Transverse colon (tissue), 4 donors: ENCODE data around the gene GAREM1.

Source experiments
- EP300 ChIP-seq: sonication (generic); formaldehyde crosslinking; IDR thresholded peaks from one replicate; pipeline ENCODE4 v1.6.1; 2017; ENCODE audit warnings: antibody characterized with exemption, low read depth
- POLR2A ChIP-seq: fragments of 450-650 bp; IDR thresholded peaks from one replicate; pipeline ENCODE4 v1.6.1; 2016; ENCODE audit warnings: antibody characterized with exemption, mild to moderate bottlenecking, moderate library complexity
- POLR2AphosphoS5 ChIP-seq, 3 donors: sonication (generic); formaldehyde crosslinking; IDR thresholded peaks; one replicate each; pipeline ENCODE4 v1.6.1; 2016; ENCODE audit warnings: antibody characterized with exemption in 3 of 3
- TF ChIP-seq, protein P1 (sequence below), 5 experiments: fragments of 200-600 bp in 3 of 5; fragments of 450-650 bp in 2 of 5; sonication (generic) in 3 of 5; IDR thresholded peaks; 1 replicate in 2 of 5; 2 replicates in 3 of 5; pipeline ENCODE4 v1.5.1; 2016 to 2017; ENCODE audit warnings: antibody characterized with exemption in 5 of 5, inconsistent platforms in 3 of 5, mild to moderate bottlenecking in 2 of 5, moderate library complexity in 1 of 5

DNA sequence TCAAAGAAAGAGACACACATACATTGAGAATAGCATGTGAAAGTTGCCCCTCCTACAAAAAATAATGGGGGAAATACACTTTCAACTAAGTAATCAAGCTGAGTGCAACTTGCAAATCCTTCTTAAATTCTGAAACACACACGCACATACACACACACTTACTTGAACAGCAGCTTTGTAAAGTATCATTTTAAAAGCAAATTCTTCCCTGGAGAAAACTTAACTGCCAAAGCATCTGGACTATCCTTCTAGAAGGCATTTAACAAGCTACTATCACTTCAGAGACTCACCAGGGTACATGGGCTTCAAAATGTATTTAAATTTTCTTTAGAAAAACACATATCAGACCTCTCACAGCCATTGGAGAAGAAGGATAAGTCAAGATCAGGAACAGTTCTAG lies 15.3 kb downstream of the GAREM1 start:
- TF ChIP-seq, protein P1, sequence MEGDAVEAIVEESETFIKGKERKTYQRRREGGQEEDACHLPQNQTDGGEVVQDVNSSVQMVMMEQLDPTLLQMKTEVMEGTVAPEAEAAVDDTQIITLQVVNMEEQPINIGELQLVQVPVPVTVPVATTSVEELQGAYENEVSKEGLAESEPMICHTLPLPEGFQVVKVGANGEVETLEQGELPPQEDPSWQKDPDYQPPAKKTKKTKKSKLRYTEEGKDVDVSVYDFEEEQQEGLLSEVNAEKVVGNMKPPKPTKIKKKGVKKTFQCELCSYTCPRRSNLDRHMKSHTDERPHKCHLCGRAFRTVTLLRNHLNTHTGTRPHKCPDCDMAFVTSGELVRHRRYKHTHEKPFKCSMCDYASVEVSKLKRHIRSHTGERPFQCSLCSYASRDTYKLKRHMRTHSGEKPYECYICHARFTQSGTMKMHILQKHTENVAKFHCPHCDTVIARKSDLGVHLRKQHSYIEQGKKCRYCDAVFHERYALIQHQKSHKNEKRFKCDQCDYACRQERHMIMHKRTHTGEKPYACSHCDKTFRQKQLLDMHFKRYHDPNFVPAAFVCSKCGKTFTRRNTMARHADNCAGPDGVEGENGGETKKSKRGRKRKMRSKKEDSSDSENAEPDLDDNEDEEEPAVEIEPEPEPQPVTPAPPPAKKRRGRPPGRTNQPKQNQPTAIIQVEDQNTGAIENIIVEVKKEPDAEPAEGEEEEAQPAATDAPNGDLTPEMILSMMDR (IDR thresholded peaks at IDR 0.05), result no peak
- no peak for TF ChIP-seq POLR2A
- no peak for TF ChIP-seq POLR2AphosphoS5 (IDR thresholded peaks at IDR 0.05)
- TF ChIP-seq EP300, result no peak
